Measurements from ENCODE around the gene FIGLA.

Gene FIGLA

DNA sequence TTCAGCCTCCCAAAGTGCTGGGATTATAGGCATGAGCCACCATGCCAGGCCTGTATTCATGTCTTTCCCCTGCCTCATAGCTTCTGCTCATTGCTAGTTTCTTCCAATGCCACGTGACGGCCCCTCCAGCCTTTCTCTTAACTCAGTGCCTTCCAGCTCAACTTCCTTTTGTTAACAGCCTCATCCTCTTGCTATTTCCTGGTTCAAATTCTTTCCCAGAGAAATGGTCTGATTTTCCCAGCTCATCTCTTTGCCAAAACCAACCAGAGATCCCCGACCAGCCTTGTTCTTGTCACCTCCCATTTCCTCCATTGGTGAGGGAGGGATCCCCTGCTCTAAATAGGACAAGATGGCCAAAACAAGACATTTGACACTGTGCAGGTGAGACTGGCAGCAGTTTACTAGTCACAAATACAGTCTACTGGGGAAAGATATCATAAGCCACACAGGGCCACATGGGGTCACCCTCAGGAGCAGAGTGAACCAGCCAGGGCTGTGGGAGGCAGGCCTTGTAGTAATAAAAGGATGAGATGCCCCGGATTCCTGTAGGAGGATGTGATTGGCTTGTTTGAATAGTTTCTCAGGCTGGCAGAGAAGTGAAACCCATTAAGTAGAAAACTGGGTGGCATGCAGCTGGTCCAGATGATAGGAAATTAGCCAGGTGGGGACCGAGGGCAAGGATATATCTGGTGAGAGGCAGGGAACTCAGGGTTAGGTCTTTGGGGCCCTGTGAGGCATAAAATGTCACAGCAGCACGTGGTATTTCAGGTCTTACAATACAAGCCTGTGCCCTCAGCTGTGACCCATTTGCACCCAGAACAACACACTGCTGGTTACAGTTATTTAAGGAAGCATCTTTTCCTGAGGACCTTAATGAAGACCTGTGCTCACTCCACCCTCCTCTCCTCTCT is 38.7 kb upstream of the FIGLA start:
- peaks cover 10% of the 10 kb centered on the region for H3K27me3 ChIP-seq (ENCODE audit: control insufficient read depth, low read length)
- no peaks in the 10 kb centered on the region for H3K79me2 ChIP-seq (ENCODE audit: control insufficient read depth, low read length)
- no peak overlapping the region for H3K4me3 ChIP-seq (ENCODE audit: low read length)
- TF ChIP-seq EZH2phosphoT487 (IDR thresholded peaks at IDR 0.05; ENCODE audit: borderline replicate concordance, low read length) = no peak
- TF ChIP-seq CTCF (IDR thresholded peaks at IDR 0.05; ENCODE audit: low read depth, low read length, poor library complexity, severe bottlenecking) = no peak
- no peaks in the 10 kb centered on the region for H3F3A ChIP-seq (ENCODE audit: control insufficient read depth, insufficient read depth)
- no peaks in the 10 kb centered on the region for H3K36me3 ChIP-seq (ENCODE audit: control insufficient read depth, low read length)
- H3K27ac ChIP-seq (ENCODE audit: low read depth, low read length) = no peak overlapping the region
- H3K9me3 ChIP-seq (ENCODE audit: control insufficient read depth, insufficient read depth, low read length) = no peaks in the 10 kb centered on the region
- H3K4me1 ChIP-seq (ENCODE audit: control insufficient read depth, low read length) = no peaks in the 10 kb centered on the region
- H3K9me2 ChIP-seq (replicated peaks; ENCODE audit: control insufficient read depth, low read length) = no peaks in the 10 kb centered on the region
- H3K4me2 ChIP-seq (ENCODE audit: low read length) = no peak overlapping the region
- no peaks in the 10 kb centered on the region for H4K20me1 ChIP-seq (ENCODE audit: control insufficient read depth, insufficient read depth, low read depth, low read length)

DNA sequence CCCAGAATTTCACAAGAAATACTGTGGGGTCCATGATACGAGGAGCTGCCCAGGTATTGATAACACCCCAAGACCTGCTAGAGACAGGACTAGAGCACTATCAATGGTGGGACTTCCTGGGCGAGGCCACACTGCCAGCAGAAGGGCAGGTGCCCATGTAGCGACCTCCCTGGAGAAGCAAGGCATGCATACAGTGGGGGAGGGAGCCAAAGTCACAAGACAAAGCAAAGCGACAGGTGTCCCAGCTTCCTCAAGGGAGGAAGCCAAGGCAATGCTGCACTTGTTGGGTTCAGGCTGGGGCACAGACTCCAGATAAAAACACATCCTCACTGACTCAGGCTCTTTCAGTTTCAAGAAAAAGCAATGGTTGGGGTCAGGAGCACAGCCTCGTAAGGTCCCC is 37.7 kb upstream of the FIGLA start:
- Histone ChIP-seq H3K4me2 (ENCODE audit: low read length) (no peak overlapping the region), H3K36me3 (ENCODE audit: control insufficient read depth, low read length) (no peaks in the 10 kb centered on the region), H3K9me3 (ENCODE audit: control insufficient read depth, insufficient read depth, low read length) (no peaks in the 10 kb centered on the region), H4K20me1 (ENCODE audit: control insufficient read depth, insufficient read depth, low read depth, low read length) (no peaks in the 10 kb centered on the region), H3K27me3 (ENCODE audit: control insufficient read depth, low read length) (peaks cover 10% of the 10 kb centered on the region), H3K79me2 (ENCODE audit: control insufficient read depth, low read length) (no peaks in the 10 kb centered on the region), H3F3A (ENCODE audit: control insufficient read depth, insufficient read depth) (no peaks in the 10 kb centered on the region), H3K27ac (ENCODE audit: low read depth, low read length) (no peak overlapping the region), H3K4me3 (ENCODE audit: low read length) (no peak overlapping the region), H3K9me2 (replicated peaks; ENCODE audit: control insufficient read depth, low read length) (no peaks in the 10 kb centered on the region), H3K4me1 (ENCODE audit: control insufficient read depth, low read length) (no peaks in the 10 kb centered on the region)
- TF ChIP-seq CTCF (IDR thresholded peaks at IDR 0.05; ENCODE audit: low read depth, low read length, poor library complexity, severe bottlenecking) = no peak
- no peak for TF ChIP-seq EZH2phosphoT487 (IDR thresholded peaks at IDR 0.05; ENCODE audit: borderline replicate concordance, low read length)

DNA sequence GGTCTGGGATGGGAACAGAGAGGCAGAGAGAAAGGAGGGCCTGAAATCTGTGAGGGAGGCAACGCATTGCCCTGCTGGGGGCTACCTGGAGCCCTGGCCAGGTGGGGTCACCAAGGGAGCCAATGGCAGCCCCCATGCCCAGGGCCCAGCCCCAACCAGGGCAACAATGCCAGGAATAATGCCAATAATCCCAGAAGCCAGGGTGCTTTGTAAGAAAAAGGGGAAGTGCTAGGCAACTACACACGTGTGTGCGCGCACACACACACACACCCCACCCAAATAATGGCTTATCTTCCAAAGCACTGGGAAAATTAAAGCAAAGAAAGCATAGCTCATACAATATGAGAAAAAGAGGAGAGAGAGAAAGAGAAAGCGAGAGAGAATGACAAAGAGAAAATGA is 36.9 kb upstream of the FIGLA start:
- H4K20me1 ChIP-seq (ENCODE audit: control insufficient read depth, insufficient read depth, low read depth, low read length) = no peaks in the 10 kb centered on the region
- no peak overlapping the region for H3K27ac ChIP-seq (ENCODE audit: low read depth, low read length)
- H3K9me3 ChIP-seq (ENCODE audit: control insufficient read depth, insufficient read depth, low read length) = no peaks in the 10 kb centered on the region
- no peaks in the 10 kb centered on the region for H3K9me2 ChIP-seq (replicated peaks; ENCODE audit: control insufficient read depth, low read length)
- no peak overlapping the region for H3K4me2 ChIP-seq (ENCODE audit: low read length)
- no peaks in the 10 kb centered on the region for H3F3A ChIP-seq (ENCODE audit: control insufficient read depth, insufficient read depth)
- H3K4me3 ChIP-seq (ENCODE audit: low read length) = no peak overlapping the region
- no peak for TF ChIP-seq EZH2phosphoT487 (IDR thresholded peaks at IDR 0.05; ENCODE audit: borderline replicate concordance, low read length)
- TF ChIP-seq CTCF (IDR thresholded peaks at IDR 0.05; ENCODE audit: low read depth, low read length, poor library complexity, severe bottlenecking) = no peak
- peaks cover 10% of the 10 kb centered on the region for H3K27me3 ChIP-seq (ENCODE audit: control insufficient read depth, low read length)
- no peaks in the 10 kb centered on the region for H3K36me3 ChIP-seq (ENCODE audit: control insufficient read depth, low read length)
- H3K4me1 ChIP-seq (ENCODE audit: control insufficient read depth, low read length) = no peaks in the 10 kb centered on the region
- no peaks in the 10 kb centered on the region for H3K79me2 ChIP-seq (ENCODE audit: control insufficient read depth, low read length)

Measured in DOHH2 (cell line).